GM12878 (cell line): ENCODE results near the gene ZNF700. TPM values are rescaled to one million over a fixed set of nuclear protein-coding genes. Genes with fewer than 3 reads are reported as not detected.

Experiments used
- EED ChIP-seq: sonication (generic); IDR thresholded peaks from 2 replicates; pipeline ENCODE4 v1.6.1; 2016; ENCODE audit warnings: antibody characterized with exemption, low read depth
- EP300 ChIP-seq, 2 experiments: fragments of 150-350 bp in 1 of 2; IDR thresholded peaks; 2 replicates each; pipeline ENCODE4 v1.6.1; 2011 to 2012; ENCODE audit warnings: low read depth in 2 of 2, low read length in 2 of 2, borderline replicate concordance in 1 of 2, improper control_type of control experiment in 1 of 2, inconsistent platforms in 1 of 2; ENCODE audit not compliant: control insufficient read depth in 1 of 2
- FOXK2 ChIP-seq: fragments of 450-650 bp; IDR thresholded peaks from 2 replicates; pipeline ENCODE4 v1.6.1; 2017; ENCODE audit warnings: mild to moderate bottlenecking, moderate library complexity
- IKZF2 ChIP-seq, 2 experiments: fragments of 450-650 bp; IDR thresholded peaks; 2 replicates each; pipeline ENCODE4 v1.6.1; 2017; ENCODE audit warnings: mild to moderate bottlenecking in 2 of 2, moderate library complexity in 2 of 2
- NFYA ChIP-seq: IDR thresholded peaks from 2 replicates; pipeline ENCODE4 v1.6.1; 2011; ENCODE audit warnings: low read depth, mild to moderate bottlenecking, low read length, improper control_type of control experiment, borderline replicate concordance
- PAX5 ChIP-seq: IDR thresholded peaks from 2 replicates; pipeline ENCODE4 v1.6.1; 2011; ENCODE audit warnings: low read depth, low read length, borderline replicate concordance
- PML ChIP-seq: IDR thresholded peaks from 2 replicates; pipeline ENCODE4 v1.6.1; 2012; ENCODE audit warnings: low read length, inconsistent platforms
- RUNX3 ChIP-seq: IDR thresholded peaks from 2 replicates; pipeline ENCODE4 v1.6.1; 2012; ENCODE audit warnings: low read length, inconsistent platforms
- SMARCA5 ChIP-seq: fragments of 450-650 bp; IDR thresholded peaks from 2 replicates; pipeline ENCODE4 v1.6.1; 2017; ENCODE audit warnings: mild to moderate bottlenecking
- polyA plus RNA-seq, 11 experiments: library from polyadenylated mRNA; depleted of rRNA in 4 of 11; unstranded in 6 of 11; stranded (reverse) in 5 of 11; fragments of >200 nt; fragmentation: Nextera tagmentation in 4 of 11; fragmentation: Illumina TruSeq in 1 of 11; extraction: Ambion mirVana in 4 of 11; extraction: Trizol in 1 of 11; gene quantifications; 1 replicate in 1 of 11; 2 replicates in 10 of 11; pipeline versions ENCODE4 v1.2.1 to v1.2.3, GENCODE V29; 2011 to 2016; ENCODE audit warnings: inconsistent platforms in 2 of 11, missing spikeins in 2 of 11, low read depth in 1 of 11
- total RNA-seq, 4 experiments: library from RNA; depleted of rRNA in 3 of 4; stranded (reverse); fragments of >200 nt in 3 of 4; fragmentation: Illumina TruSeq in 1 of 4; extraction: Trizol in 1 of 4; gene quantifications; 2 replicates each; pipeline versions ENCODE4 v1.2.1 to v1.2.3, GENCODE V29; 2013 to 2021
- TF ChIP-seq, protein P1 (sequence below): fragments of 450-650 bp; formaldehyde crosslinking; IDR thresholded peaks from 2 replicates; pipeline ENCODE4 v1.4.0; 2022; ENCODE audit warnings: mild to moderate bottlenecking, moderate library complexity
- TF ChIP-seq, protein P2 (sequence below): fragments of 450-650 bp; IDR thresholded peaks from 2 replicates; pipeline ENCODE4 v1.6.1; 2017; ENCODE audit warnings: mild to moderate bottlenecking, low read depth, inconsistent platforms; ENCODE audit not compliant: poor library complexity, severe bottlenecking

Gene ZNF700
- total and polyA plus RNA-seq, 10 of the 15 experiments (the other 5 are each of a cell fraction or from before 2014, with no cell fraction given) = 6.7 to 16.0 (median 11.1) TPM

DNA sequence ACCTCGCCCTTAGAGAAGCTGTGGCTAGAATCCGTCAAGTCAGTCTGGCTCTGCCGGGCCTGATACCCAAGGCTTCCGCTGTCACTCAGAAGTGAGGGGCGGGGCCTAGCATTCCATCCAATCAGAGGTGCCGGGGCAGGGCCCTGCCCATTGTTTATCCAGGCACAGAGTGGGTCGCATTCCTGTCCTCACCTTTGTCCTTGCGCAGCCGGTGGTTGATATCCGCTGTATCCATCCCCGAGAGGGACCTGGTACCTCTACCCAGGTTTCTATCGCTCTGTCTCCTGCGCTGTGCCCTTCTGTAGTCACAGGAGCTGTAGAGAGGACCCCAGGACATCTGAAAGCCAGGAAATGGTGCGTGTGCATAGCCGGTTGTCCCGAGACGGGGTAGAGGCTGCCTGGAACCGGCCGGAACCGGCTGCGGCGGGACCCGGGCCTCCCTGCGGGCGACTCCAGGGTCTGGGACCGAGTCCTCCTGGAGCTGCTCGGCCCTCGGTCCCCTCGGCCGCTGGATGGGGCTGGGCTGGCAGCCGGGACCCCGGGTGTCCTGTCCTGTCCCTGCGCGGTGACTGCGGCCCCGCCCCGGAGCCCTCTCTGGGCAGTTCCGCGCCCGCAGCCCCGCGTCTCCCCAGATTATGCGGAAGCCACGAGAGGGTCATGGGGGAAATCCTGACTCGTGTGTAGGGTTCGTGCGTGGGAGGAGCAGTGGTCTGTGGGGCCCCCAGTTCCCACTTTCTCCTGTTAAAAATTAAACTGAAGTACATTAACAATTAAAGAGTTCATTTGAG, 40.1 kb downstream of the ZNF700 start, which contains the start of gene ZNF763 (continued):
- TF ChIP-seq, protein P1, sequence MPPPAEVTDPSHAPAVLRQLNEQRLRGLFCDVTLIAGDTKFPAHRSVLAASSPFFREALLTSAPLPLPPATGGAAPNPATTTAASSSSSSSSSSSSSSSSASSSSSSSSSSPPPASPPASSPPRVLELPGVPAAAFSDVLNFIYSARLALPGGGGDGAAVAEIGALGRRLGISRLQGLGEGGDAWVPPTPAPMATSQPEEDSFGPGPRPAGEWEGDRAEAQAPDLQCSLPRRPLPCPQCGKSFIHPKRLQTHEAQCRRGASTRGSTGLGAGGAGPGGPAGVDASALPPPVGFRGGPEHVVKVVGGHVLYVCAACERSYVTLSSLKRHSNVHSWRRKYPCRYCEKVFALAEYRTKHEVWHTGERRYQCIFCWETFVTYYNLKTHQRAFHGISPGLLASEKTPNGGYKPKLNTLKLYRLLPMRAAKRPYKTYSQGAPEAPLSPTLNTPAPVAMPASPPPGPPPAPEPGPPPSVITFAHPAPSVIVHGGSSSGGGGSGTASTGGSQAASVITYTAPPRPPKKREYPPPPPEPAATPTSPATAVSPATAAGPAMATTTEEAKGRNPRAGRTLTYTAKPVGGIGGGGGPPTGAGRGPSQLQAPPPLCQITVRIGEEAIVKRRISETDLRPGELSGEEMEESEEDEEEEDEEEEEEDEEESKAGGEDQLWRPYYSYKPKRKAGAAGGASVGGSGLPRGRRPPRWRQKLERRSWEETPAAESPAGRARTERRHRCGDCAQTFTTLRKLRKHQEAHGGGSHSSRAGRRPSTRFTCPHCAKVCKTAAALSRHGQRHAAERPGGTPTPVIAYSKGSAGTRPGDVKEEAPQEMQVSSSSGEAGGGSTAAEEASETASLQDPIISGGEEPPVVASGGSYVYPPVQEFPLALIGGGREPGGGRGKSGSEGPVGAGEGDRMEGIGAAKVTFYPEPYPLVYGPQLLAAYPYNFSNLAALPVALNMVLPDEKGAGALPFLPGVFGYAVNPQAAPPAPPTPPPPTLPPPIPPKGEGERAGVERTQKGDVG = no peak
- TF ChIP-seq SMARCA5 (peak; percentile 66), IKZF2 (IDR thresholded peaks at IDR 0.05) (peak; percentile 40 to 71), PAX5 (peak; percentile 54; the same call in 1 of the 2 replicates), FOXK2 (no peak), RUNX3 (peak; percentile 64), EP300 (IDR thresholded peaks at IDR 0.05; ENCODE audit: borderline replicate concordance in 1 of 2, control insufficient read depth in 1 of 2, low read depth in 2 of 2, low read length in 2 of 2) (peak; percentile 48 to 63; a peak in 2 of 4 replicates), EED (no peak), NFYA (peak; percentile 13; the same call in 1 of the 2 replicates), PML (0 out of 2 replicates have a peak, but pooled peaks have one; percentile 18)
- TF ChIP-seq, protein P2, sequence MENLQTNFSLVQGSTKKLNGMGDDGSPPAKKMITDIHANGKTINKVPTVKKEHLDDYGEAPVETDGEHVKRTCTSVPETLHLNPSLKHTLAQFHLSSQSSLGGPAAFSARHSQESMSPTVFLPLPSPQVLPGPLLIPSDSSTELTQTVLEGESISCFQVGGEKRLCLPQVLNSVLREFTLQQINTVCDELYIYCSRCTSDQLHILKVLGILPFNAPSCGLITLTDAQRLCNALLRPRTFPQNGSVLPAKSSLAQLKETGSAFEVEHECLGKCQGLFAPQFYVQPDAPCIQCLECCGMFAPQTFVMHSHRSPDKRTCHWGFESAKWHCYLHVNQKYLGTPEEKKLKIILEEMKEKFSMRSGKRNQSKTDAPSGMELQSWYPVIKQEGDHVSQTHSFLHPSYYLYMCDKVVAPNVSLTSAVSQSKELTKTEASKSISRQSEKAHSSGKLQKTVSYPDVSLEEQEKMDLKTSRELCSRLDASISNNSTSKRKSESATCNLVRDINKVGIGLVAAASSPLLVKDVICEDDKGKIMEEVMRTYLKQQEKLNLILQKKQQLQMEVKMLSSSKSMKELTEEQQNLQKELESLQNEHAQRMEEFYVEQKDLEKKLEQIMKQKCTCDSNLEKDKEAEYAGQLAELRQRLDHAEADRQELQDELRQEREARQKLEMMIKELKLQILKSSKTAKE = peak; percentile 53
